Measurements from ENCODE around the gene EFHD1.

GRCh38 chr2:232645061-232645460 lies 11.7 kb downstream of the EFHD1 start:
- TF ChIP-seq, protein P1, sequence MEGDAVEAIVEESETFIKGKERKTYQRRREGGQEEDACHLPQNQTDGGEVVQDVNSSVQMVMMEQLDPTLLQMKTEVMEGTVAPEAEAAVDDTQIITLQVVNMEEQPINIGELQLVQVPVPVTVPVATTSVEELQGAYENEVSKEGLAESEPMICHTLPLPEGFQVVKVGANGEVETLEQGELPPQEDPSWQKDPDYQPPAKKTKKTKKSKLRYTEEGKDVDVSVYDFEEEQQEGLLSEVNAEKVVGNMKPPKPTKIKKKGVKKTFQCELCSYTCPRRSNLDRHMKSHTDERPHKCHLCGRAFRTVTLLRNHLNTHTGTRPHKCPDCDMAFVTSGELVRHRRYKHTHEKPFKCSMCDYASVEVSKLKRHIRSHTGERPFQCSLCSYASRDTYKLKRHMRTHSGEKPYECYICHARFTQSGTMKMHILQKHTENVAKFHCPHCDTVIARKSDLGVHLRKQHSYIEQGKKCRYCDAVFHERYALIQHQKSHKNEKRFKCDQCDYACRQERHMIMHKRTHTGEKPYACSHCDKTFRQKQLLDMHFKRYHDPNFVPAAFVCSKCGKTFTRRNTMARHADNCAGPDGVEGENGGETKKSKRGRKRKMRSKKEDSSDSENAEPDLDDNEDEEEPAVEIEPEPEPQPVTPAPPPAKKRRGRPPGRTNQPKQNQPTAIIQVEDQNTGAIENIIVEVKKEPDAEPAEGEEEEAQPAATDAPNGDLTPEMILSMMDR (CRISPR knock-in tag; IDR thresholded peaks at IDR 0.05) = no peak
- no peak for TF ChIP-seq PHF21A (CRISPR knock-in tag; IDR thresholded peaks at IDR 0.05)
- TF ChIP-seq BHLHE40 (IDR thresholded peaks at IDR 0.05; ENCODE audit: low read length) = no peak
- TF ChIP-seq, protein P2, sequence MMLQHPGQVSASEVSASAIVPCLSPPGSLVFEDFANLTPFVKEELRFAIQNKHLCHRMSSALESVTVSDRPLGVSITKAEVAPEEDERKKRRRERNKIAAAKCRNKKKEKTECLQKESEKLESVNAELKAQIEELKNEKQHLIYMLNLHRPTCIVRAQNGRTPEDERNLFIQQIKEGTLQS (CRISPR knock-in tag; IDR thresholded peaks at IDR 0.05) = no peak
- TF ChIP-seq ARID4A (CRISPR knock-in tag; IDR thresholded peaks at IDR 0.05; ENCODE audit: borderline replicate concordance) = no peak
- TF ChIP-seq GFI1 (CRISPR knock-in tag; IDR thresholded peaks at IDR 0.05; ENCODE audit: borderline replicate concordance) = no peak
- TF ChIP-seq ZFP37 (CRISPR knock-in tag; IDR thresholded peaks at IDR 0.05; ENCODE audit: borderline replicate concordance) = no peak
- TF ChIP-seq FOXK1 (CRISPR knock-in tag; IDR thresholded peaks at IDR 0.05; ENCODE audit: borderline replicate concordance, low read depth) = no peak
- no peak for TF ChIP-seq MBNL3 (CRISPR knock-in tag; conservative IDR thresholded peaks at IDR 0.05)
- no peak for TF ChIP-seq ZBTB1 (CRISPR knock-in tag; IDR thresholded peaks at IDR 0.05; ENCODE audit: borderline replicate concordance)
- TF ChIP-seq ELF4 (CRISPR knock-in tag; IDR thresholded peaks at IDR 0.05; ENCODE audit: borderline replicate concordance) = no peak

Measured in HepG2 (cell line).